Measurements from ENCODE around the gene NPRL2. TPM values are rescaled to one million over a fixed set of nuclear protein-coding genes. Genes with fewer than 3 reads are reported as not detected.

The NPRL2 gene
- total RNA-seq, 2 donors from 2014 or later, result 22.8 to 32.1 TPM

DNA sequence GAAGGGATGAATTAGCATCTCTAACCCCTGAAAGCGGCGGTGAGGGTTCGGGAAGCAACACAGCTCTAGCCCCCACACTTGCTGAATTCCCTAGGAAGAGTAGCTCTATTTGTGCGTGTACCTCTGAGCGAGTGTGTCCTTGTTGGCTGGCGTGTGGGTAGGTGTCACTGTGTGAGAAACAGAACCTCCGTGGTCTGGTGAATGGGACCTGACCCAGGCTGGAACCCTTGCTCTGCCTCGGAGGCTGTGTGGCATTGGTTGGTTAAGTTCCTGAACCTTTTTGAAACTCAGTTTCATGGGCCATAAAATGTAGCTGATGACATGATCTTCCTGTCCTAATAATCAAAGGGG, 9.2 kb upstream of the NPRL2 start:
- WGBS, result 32% methylated on average over 5 of the region's 8 CpGs
- Histone ChIP-seq H3K9me3 (no peaks in the 10 kb centered on the region), H3K4me1 (replicated peaks) (peaks cover 29% of the 10 kb centered on the region), H3K27ac (no peak overlapping the region), H3K27me3 (replicated peaks; ENCODE audit: insufficient read depth) (no peaks in the 10 kb centered on the region), H3K36me3 (no peaks in the 10 kb centered on the region), H3K4me3 (peak overlapping the region in 1 of 2 donors; percentile 87)
- TF ChIP-seq POLR2A (IDR thresholded peaks at IDR 0.05) (no peak), POLR2AphosphoS5 (IDR thresholded peaks at IDR 0.05) (no peak), CTCF (IDR thresholded peaks at IDR 0.05) (no peak)
- DNase-seq (ENCODE audit: low spot score), result no peak
- intact Hi-C loops (cut with DNase I), result loop anchor here (5.0 to 10.0 kb wide), 2 partner anchors 253 to 1025 kb away; partner anchors contain the start of genes CISH and MANF

- Histone ChIP-seq H3K27me3 (replicated peaks; ENCODE audit: insufficient read depth) (no peaks in the 10 kb centered on the region), H3K9me3 (no peaks in the 10 kb centered on the region), H3K27ac (peak within 1 kb of the TSS; percentile 83 to 85), H3K36me3 (no peaks in the 10 kb centered on the region), H3K4me1 (replicated peaks) (peaks cover 24% of the 10 kb centered on the region), H3K4me3 (peak within 1 kb of the TSS; percentile 68 to 87)
- peak; percentile 99 for DNase-seq (ENCODE audit: low spot score)
- intact Hi-C loops (cut with DNase I), result loop anchor here (5.0 to 10.0 kb wide), 2 partner anchors 253 to 1026 kb away; partner anchors contain the start of genes CISH and MANF
- under 1% methylated on average over 50 of the region's 64 CpGs for WGBS
- TF ChIP-seq POLR2A (IDR thresholded peaks at IDR 0.05) (peak; percentile 57), POLR2AphosphoS5 (IDR thresholded peaks at IDR 0.05) (peak; percentile 100), CTCF (IDR thresholded peaks at IDR 0.05) (peak in 1 of 4 experiments; percentile 21)
Measured at GRCh38 chr3:50358911-50359759, 8.6 kb upstream of the NPRL2 start, which contains the start of gene TMEM115. Gene TMEM115, minus strand, starts transcription at chr3:50359521. Its CDS starts 458 bp downstream, at chr3:50359063.

GRCh38 chr3:50358355-50358910, 7.9 kb upstream of the NPRL2 start:
- intact Hi-C loops (cut with DNase I), result loop anchor here (5.0 to 10.0 kb wide), 2 partner anchors 254 to 1026 kb away; partner anchors contain the start of genes CISH and MANF
- peaks cover 24% of the 10 kb centered on the region for H3K4me1 ChIP-seq (replicated peaks)
- WGBS, result 27% methylated on average over 24 of the region's 24 CpGs

GRCh38 chr3:50357481-50357880, 6.9 kb upstream of the NPRL2 start:
- H3K4me3 ChIP-seq, result peak overlapping the region; percentile 68 to 87
- intact Hi-C loops (cut with DNase I), result loop anchor here (5.0 to 10.0 kb wide), 2 partner anchors 255 to 1027 kb away; partner anchors contain the start of genes CISH and MANF
- H3K27me3 ChIP-seq (replicated peaks; ENCODE audit: insufficient read depth), result no peaks in the 10 kb centered on the region
- WGBS, result 85% methylated on average over 1 of the region's 1 CpG
- no peaks in the 10 kb centered on the region for H3K9me3 ChIP-seq
- TF ChIP-seq CTCF (IDR thresholded peaks at IDR 0.05), result no peak
- TF ChIP-seq POLR2A (IDR thresholded peaks at IDR 0.05), result no peak
- no peak for TF ChIP-seq POLR2AphosphoS5 (IDR thresholded peaks at IDR 0.05)
- no peak for DNase-seq (ENCODE audit: low spot score)
- no peaks in the 10 kb centered on the region for H3K36me3 ChIP-seq
- H3K4me1 ChIP-seq (replicated peaks), result peaks cover 24% of the 10 kb centered on the region
- H3K27ac ChIP-seq, result peak overlapping the region in 1 of 2 donors; percentile 83

More at GRCh38 chr3:50358355-50358910, 7.9 kb upstream of the NPRL2 start:
- DNase-seq (ENCODE audit: low spot score), result no peak
- H3K27me3 ChIP-seq (replicated peaks; ENCODE audit: insufficient read depth), result no peaks in the 10 kb centered on the region
- H3K36me3 ChIP-seq, result no peaks in the 10 kb centered on the region
- H3K4me3 ChIP-seq, result peak overlapping the region; percentile 68 to 87
- H3K27ac ChIP-seq, result peak overlapping the region; percentile 83 to 85
- H3K9me3 ChIP-seq, result no peaks in the 10 kb centered on the region
- TF ChIP-seq POLR2AphosphoS5 (IDR thresholded peaks at IDR 0.05), result no peak
- TF ChIP-seq POLR2A (IDR thresholded peaks at IDR 0.05), result no peak
- no peak for TF ChIP-seq CTCF (IDR thresholded peaks at IDR 0.05)

All from prostate gland (tissue), 2 donors.